K562 (cell line): ENCODE data around the gene RARRES2. TPM values are rescaled to one million over a fixed set of nuclear protein-coding genes. Genes with fewer than 3 reads are reported as not detected.

Source experiments
- ARID1B ChIP-seq: fragments of 450-650 bp; IDR thresholded peaks from 2 replicates; pipeline ENCODE4 v1.6.1; 2016; ENCODE audit warnings: antibody characterized with exemption, mild to moderate bottlenecking, inconsistent platforms
- ASH1L ChIP-seq: fragments of 450-650 bp; IDR thresholded peaks from 2 replicates; pipeline ENCODE4 v1.6.1; 2018; ENCODE audit warnings: borderline replicate concordance, mild to moderate bottlenecking, low read depth; ENCODE audit not compliant: partially characterized antibody
- BCOR ChIP-seq: fragments of 450-650 bp; IDR thresholded peaks from 2 replicates; pipeline ENCODE4 v1.6.1; 2016
- BHLHE40 ChIP-seq: IDR thresholded peaks from 2 replicates; pipeline ENCODE4 v1.6.1; 2011; ENCODE audit warnings: low read length, improper control_type of control experiment
- BMI1 ChIP-seq: fragments of 150-350 bp; IDR thresholded peaks from 2 replicates; pipeline ENCODE4 v1.6.1; 2014; ENCODE audit warnings: low read length
- CEBPB ChIP-seq: fragments of 450-650 bp; IDR thresholded peaks from 2 replicates; pipeline ENCODE4 v1.6.1; 2016; ENCODE audit warnings: missing genetic modification characterization, missing compliant biosample characterization
- CREB1 ChIP-seq, 2 experiments: sonication (generic) in 1 of 2; formaldehyde crosslinking in 1 of 2; IDR thresholded peaks; 2 replicates each; pipeline versions ENCODE4 v1.6.1 to v1.8.0; 2012 to 2022; ENCODE audit warnings: inconsistent platforms in 1 of 2, mild to moderate bottlenecking in 1 of 2, missing genetic modification reagents in 1 of 2, moderate library complexity in 1 of 2
- HMG20A ChIP-seq: fragments of 450-650 bp; formaldehyde crosslinking; conservative IDR thresholded peaks from 2 replicates; pipeline ENCODE4 v1.4.0; 2020; ENCODE audit warnings: mild to moderate bottlenecking, mixed read lengths
- HMG20B ChIP-seq: fragments of 250-450 bp; sonication (Bioruptor Pico); IDR thresholded peaks from 2 replicates; pipeline ENCODE4 v1.5.0; 2021; ENCODE audit warnings: mild to moderate bottlenecking
- HSF4 ChIP-seq: fragments of 250-450 bp; sonication (Bioruptor Pico); IDR thresholded peaks from 2 replicates; pipeline ENCODE4 v2.1.2; 2022; ENCODE audit warnings: mild to moderate bottlenecking, moderate library complexity, borderline replicate concordance
- KHSRP ChIP-seq: fragments of 450-650 bp; IDR thresholded peaks from 2 replicates; pipeline ENCODE4 v1.6.1; 2017
- POLR2H ChIP-seq: IDR thresholded peaks from 2 replicates; pipeline ENCODE4 v1.6.1; 2016; ENCODE audit warnings: missing genetic modification characterization, low read depth, mild to moderate bottlenecking, control low read depth, missing compliant biosample characterization, moderate library complexity
- PTBP1 ChIP-seq: fragments of 200-400 bp; formaldehyde crosslinking; IDR thresholded peaks from 2 replicates; pipeline ENCODE4 v1.6.1; 2017; ENCODE audit warnings: low read depth, low read length
- PTTG1 ChIP-seq: fragments of 450-650 bp; IDR thresholded peaks from 2 replicates; pipeline ENCODE4 v1.6.1; 2016; ENCODE audit warnings: low read depth, mild to moderate bottlenecking, missing genetic modification characterization, missing compliant biosample characterization
- SIN3A ChIP-seq, 2 experiments: fragments of 150-350 bp in 1 of 2; IDR thresholded peaks; 2 replicates each; pipeline ENCODE4 v1.6.1; 2011 to 2016; ENCODE audit warnings: borderline replicate concordance in 2 of 2, low read depth in 2 of 2, low read length in 2 of 2, mild to moderate bottlenecking in 2 of 2, moderate library complexity in 2 of 2; ENCODE audit not compliant: control insufficient read depth in 1 of 2
- SPI1 ChIP-seq: IDR thresholded peaks from 2 replicates; pipeline ENCODE4 v1.6.1; 2011; ENCODE audit warnings: low read depth, low read length, control low read depth, borderline replicate concordance
- TAF7 ChIP-seq: fragments of 450-650 bp; IDR thresholded peaks from 2 replicates; pipeline ENCODE4 v1.6.1; 2016; ENCODE audit warnings: missing genetic modification characterization, missing compliant biosample characterization
- ZC3H8 ChIP-seq: fragments of 450-650 bp; IDR thresholded peaks from 2 replicates; pipeline ENCODE4 v1.6.1; 2017
- ZNF253 ChIP-seq: fragments of 250-450 bp; sonication (Bioruptor Pico); conservative IDR thresholded peaks from 2 replicates; pipeline ENCODE4 v1.6.1; 2021; ENCODE audit warnings: mild to moderate bottlenecking
- ZNF3 ChIP-seq: fragments of 250-450 bp; sonication (Bioruptor Pico); IDR thresholded peaks from 2 replicates; pipeline ENCODE4 v1.5.0; 2021; ENCODE audit warnings: mild to moderate bottlenecking, moderate library complexity
- ZNF316 ChIP-seq: fragments of 450-650 bp; IDR thresholded peaks from 2 replicates; pipeline ENCODE4 v1.6.1; 2016
- ZNF584 ChIP-seq: fragments of 200-800 bp; sonication (Bioruptor generic); IDR thresholded peaks from 2 replicates; pipeline ENCODE4 v1.6.1; 2016; ENCODE audit warnings: low read depth, mild to moderate bottlenecking, missing genetic modification characterization, missing compliant biosample characterization
- ZNF589 ChIP-seq: fragments of 200-800 bp; sonication (Bioruptor generic); IDR thresholded peaks from 2 replicates; pipeline ENCODE4 v1.6.1; 2016; ENCODE audit warnings: low read depth, missing genetic modification characterization, missing compliant biosample characterization
- ZNF592 ChIP-seq: fragments of 450-650 bp; IDR thresholded peaks from 2 replicates; pipeline ENCODE4 v1.6.1; 2017; ENCODE audit warnings: antibody characterized with exemption, mild to moderate bottlenecking
- ZNF740 ChIP-seq, 3 experiments: fragments of 200-800 bp in 1 of 3; sonication (Bioruptor generic) in 1 of 3; sonication (generic) in 1 of 3; formaldehyde crosslinking in 1 of 3; IDR thresholded peaks; 2 replicates each; pipeline versions ENCODE4 v1.6.1 to v1.8.0; 2016 to 2022; ENCODE audit warnings: mild to moderate bottlenecking in 2 of 3, missing compliant biosample characterization in 2 of 3, missing genetic modification characterization in 2 of 3, missing genetic modification reagents in 1 of 3
- ZNF76 ChIP-seq: fragments of 250-450 bp; sonication (Bioruptor Pico); IDR thresholded peaks from 2 replicates; pipeline ENCODE4 v1.4.0; 2020; ENCODE audit warnings: mild to moderate bottlenecking, moderate library complexity, borderline replicate concordance
- polyA plus RNA-seq, 8 experiments: library from polyadenylated mRNA; depleted of rRNA in 4 of 8; stranded (reverse) in 5 of 8; unstranded in 3 of 8; fragments of >200 nt; fragmentation: Nextera tagmentation in 2 of 8; fragmentation: Illumina TruSeq in 1 of 8; extraction: Ambion mirVana in 2 of 8; extraction: Trizol in 1 of 8; gene quantifications; 2 replicates each; pipeline versions ENCODE4 v1.2.1 to v1.2.3, GENCODE V29; 2011 to 2014; ENCODE audit warnings: inconsistent platforms in 1 of 8, missing spikeins in 1 of 8
- total RNA-seq, 7 experiments: library from RNA; depleted of rRNA in 6 of 7; stranded (reverse); fragments of >200 nt in 6 of 7; fragmentation: Illumina TruSeq in 2 of 7; extraction: Trizol in 2 of 7; gene quantifications; 2 replicates each; pipeline versions ENCODE4 v1.2.1 to v1.2.3, GENCODE V29; 2011 to 2021; ENCODE audit warnings: low replicate concordance in 1 of 7

RARRES2 gene
- total and polyA plus RNA-seq, 9 of the 15 experiments (the other 6 are each of a cell fraction or from before 2014, with no cell fraction given) = 0.11 to 1.7 (median 0.23) TPM; not detected in 6

- TF ChIP-seq ZNF592 = peak; percentile 99
- TF ChIP-seq BHLHE40 = no peak
- TF ChIP-seq ZNF740 (CRISPR knock-in tag; IDR thresholded peaks at IDR 0.05) = no peak
- peak in 1 of 2 experiments; percentile 80; a peak in 1 of 4 replicates for TF ChIP-seq ZNF740 (tag; IDR thresholded peaks at IDR 0.05)
- no peak for TF ChIP-seq ZNF584 (CRISPR knock-in tag)
- TF ChIP-seq ARID1B = no peak
- TF ChIP-seq ZNF316 = no peak
- no peak for TF ChIP-seq PTBP1
- TF ChIP-seq HMG20B (CRISPR knock-in tag) = no peak
- no peak for TF ChIP-seq BCOR
- no peak for TF ChIP-seq HMG20A (CRISPR knock-in tag)
- TF ChIP-seq ZNF76 (CRISPR knock-in tag) = no peak
- no peak for TF ChIP-seq BMI1
- no peak for TF ChIP-seq ZNF253 (CRISPR knock-in tag)
- TF ChIP-seq POLR2H (tag) = no peak
- no peak for TF ChIP-seq CREB1 (IDR thresholded peaks at IDR 0.05)
- TF ChIP-seq CREB1 (CRISPR knock-in tag; IDR thresholded peaks at IDR 0.05) = no peak
- TF ChIP-seq ZNF589 = 0 out of 2 replicates have a peak, but pooled peaks have one; percentile 64
- TF ChIP-seq ASH1L = no peak
- 0 out of 2 replicates have a peak, but pooled peaks have one; percentile 64 for TF ChIP-seq HSF4 (CRISPR knock-in tag)
- no peak for TF ChIP-seq ZNF3 (CRISPR knock-in tag)
- TF ChIP-seq ZC3H8 = no peak
- TF ChIP-seq SPI1 = no peak
- no peak for TF ChIP-seq CEBPB (tag)
- peak; percentile 75 for TF ChIP-seq TAF7
- TF ChIP-seq PTTG1 (tag) = peak; percentile 94
- no peak for TF ChIP-seq KHSRP
- no peak for TF ChIP-seq SIN3A (IDR thresholded peaks at IDR 0.05; ENCODE audit: borderline replicate concordance in 2 of 2, control insufficient read depth in 1 of 2, low read depth in 2 of 2, low read length in 2 of 2)
Observed at GRCh38 chr7:150355666-150356059, 14.2 kb upstream of the RARRES2 start (continued).
